AG04450 (cell line): ENCODE measurements around the gene SCLT1. TPM values are rescaled to one million over a fixed set of nuclear protein-coding genes. Genes with fewer than 3 reads are reported as not detected.

Experiments used
- CTCF ChIA-PET: fragments of 300-600, 350-600 bp; formaldehyde crosslinking; extraction: SDS; loops from one replicate; lab custom pipeline; 2022; ENCODE audit warnings: antibody characterized with exemption, inconsistent platforms; lab: Charles Lee
- POLR2A ChIA-PET: fragments of 350-600 bp; formaldehyde crosslinking; extraction: SDS; loops from one replicate; lab custom pipeline; 2021; ENCODE audit warnings: antibody characterized with exemption, inconsistent platforms; lab: Yijun Ruan, JAX
- DNase-seq: peaks from one replicate; pipeline ENCODE4 v3.0.0-alpha.2; 2011; ENCODE audit warnings: low read depth, low spot score
- H3K27ac ChIP-seq: one replicate; pipeline ENCODE4 v1.5.1; 2012; ENCODE audit warnings: low read depth, low read length, control low read depth
- H3K27me3 ChIP-seq: one replicate; pipeline ENCODE4 v1.6.0; 2012; ENCODE audit warnings: low read length; ENCODE audit not compliant: control insufficient read depth, insufficient read depth
- H3K4me3 ChIP-seq: 2 replicates; pipeline ENCODE4 v1.5.1; 2011; ENCODE audit warnings: mild to moderate bottlenecking, low read depth, low read length, control low read depth
- H3K9me3 ChIP-seq: 2 replicates; pipeline ENCODE4 v1.5.1; 2012; ENCODE audit warnings: low read length; ENCODE audit not compliant: control insufficient read depth, insufficient read depth
- polyA plus RNA-seq: library from polyadenylated mRNA; depleted of rRNA; stranded (reverse); fragments of >200 nt; gene quantifications from 2 replicates; pipeline ENCODE4 v1.2.3, GENCODE V29; 2011
- TF ChIP-seq, protein P1 (sequence below): IDR thresholded peaks from 2 replicates; pipeline ENCODE4 v1.5.1; 2011; ENCODE audit warnings: low read depth, low read length, control low read depth, inconsistent platforms

SCLT1 gene
- polyA plus RNA-seq, 1 experiment: 7.5 TPM

DNA sequence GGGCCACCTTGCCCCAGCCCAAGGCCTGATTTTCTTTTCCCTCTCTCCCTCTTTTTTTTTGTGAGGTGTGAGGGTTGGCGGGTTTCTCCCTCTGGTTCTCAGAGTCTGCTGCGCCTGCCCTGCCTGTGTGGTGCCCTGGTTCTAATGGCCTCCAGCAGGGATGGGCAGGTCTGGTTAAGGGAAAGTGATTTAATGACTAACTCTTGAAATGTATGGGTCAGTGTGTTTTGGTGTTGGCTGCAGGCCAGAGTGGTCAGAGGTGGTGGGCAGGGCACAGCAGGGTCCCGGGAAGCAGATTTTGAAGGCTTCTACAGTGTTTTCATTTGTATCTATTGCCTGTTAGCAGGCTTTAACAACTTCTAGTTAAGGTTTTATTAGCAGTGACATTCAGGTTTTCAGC, 244.9 kb downstream of the SCLT1 start:
- CTCF ChIA-PET: no interaction called here

GRCh38 chr4:128847082-128847724, 246.1 kb downstream of the SCLT1 start:
- Histone ChIP-seq H3K9me3 (no peaks in the 10 kb centered on the region), H3K4me3 (no peak overlapping the region), H3K27me3 (no peaks in the 10 kb centered on the region), H3K27ac (no peak overlapping the region)
- TF ChIP-seq, protein P1, sequence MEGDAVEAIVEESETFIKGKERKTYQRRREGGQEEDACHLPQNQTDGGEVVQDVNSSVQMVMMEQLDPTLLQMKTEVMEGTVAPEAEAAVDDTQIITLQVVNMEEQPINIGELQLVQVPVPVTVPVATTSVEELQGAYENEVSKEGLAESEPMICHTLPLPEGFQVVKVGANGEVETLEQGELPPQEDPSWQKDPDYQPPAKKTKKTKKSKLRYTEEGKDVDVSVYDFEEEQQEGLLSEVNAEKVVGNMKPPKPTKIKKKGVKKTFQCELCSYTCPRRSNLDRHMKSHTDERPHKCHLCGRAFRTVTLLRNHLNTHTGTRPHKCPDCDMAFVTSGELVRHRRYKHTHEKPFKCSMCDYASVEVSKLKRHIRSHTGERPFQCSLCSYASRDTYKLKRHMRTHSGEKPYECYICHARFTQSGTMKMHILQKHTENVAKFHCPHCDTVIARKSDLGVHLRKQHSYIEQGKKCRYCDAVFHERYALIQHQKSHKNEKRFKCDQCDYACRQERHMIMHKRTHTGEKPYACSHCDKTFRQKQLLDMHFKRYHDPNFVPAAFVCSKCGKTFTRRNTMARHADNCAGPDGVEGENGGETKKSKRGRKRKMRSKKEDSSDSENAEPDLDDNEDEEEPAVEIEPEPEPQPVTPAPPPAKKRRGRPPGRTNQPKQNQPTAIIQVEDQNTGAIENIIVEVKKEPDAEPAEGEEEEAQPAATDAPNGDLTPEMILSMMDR: no peak
- POLR2A ChIA-PET: no interaction called here
- CTCF ChIA-PET: no interaction called here
- DNase-seq: no peak

More for the DNA sequence above, 244.9 kb downstream of the SCLT1 start:
- Histone ChIP-seq H3K27ac (no peak overlapping the region), H3K4me3 (no peak overlapping the region), H3K27me3 (no peaks in the 10 kb centered on the region), H3K9me3 (no peaks in the 10 kb centered on the region)
- no peak for DNase-seq
- POLR2A ChIA-PET: no interaction called here
- TF ChIP-seq, protein P1: no peak

DNA sequence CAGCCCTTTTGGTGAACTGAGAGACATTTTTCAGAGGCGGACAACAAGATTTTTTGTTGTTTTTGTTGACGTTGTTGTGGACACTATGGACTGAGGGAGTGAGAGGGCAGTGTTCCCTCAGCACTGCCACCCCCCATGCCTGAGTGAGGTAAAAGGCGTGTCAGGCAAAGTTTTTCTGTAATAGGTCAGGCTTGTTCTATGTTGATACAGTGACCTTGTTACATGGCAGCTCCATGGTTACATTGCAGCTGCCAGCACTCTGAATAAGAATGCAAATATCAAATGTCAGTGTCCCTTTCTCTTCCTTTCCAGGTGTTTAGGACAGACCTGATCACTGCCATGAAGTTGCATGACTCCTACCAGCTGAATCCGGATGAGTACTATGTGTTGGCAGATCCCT, 247.3 kb downstream of the SCLT1 start:
- H3K27ac ChIP-seq: peak overlapping the region; percentile 11
- no peaks in the 10 kb centered on the region for H3K27me3 ChIP-seq
- H3K4me3 ChIP-seq: no peak overlapping the region
- DNase-seq: no peak
- TF ChIP-seq, protein P1: no peak
- no peaks in the 10 kb centered on the region for H3K9me3 ChIP-seq
- CTCF ChIA-PET: no interaction called here
- POLR2A ChIA-PET: no interaction called here

DNA sequence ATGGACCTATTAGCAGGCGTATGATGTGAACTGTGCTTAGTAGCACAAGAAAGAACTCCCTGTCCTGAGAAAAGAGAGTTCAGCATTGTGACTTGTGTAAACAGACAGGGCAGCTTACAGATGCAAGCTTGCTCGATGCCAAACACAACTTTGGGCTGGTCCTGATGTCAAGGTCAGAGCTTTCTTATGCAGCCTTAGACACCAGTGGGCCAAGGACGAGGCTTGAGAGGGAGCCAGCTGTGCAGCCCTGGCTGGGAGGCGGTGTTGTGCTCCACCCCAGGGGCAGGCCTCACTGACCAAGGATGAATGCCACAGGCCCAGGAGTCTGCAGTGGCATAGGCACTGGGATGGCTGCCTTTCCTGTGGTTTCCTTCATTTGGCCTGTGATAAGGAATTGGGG, 248.4 kb downstream of the SCLT1 start:
- H3K9me3 ChIP-seq: no peaks in the 10 kb centered on the region
- TF ChIP-seq, protein P1: no peak
- ChIA-PET POLR2A (no interaction called here), CTCF (interaction anchor here (1.1 kb wide), 1 partner anchor 18 kb away, joined by 3 read pairs; no protein-coding TSS in a partner anchor)
- H3K27me3 ChIP-seq: no peaks in the 10 kb centered on the region
- no peak overlapping the region for H3K4me3 ChIP-seq
- no peak for DNase-seq
- H3K27ac ChIP-seq: no peak overlapping the region

DNA sequence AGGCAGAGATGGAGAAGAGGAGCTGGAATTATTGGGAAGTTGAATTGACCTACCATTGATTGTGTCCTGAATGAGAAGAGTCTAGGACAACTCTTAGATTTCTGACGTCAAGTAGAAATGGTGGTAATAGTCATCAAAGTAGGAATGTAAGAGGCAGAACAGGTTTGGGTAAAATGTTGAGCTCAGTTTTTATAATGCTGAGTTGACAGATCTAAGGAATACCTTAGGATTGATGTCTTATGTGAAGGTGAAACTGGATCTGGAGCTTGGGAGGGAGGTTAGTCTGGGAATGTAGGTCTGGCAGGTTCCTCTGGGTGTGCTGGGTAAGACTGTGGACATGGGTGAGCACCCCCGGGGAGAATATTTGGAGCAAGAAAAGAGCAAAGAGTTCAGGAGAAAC, 251.9 kb downstream of the SCLT1 start:
- H3K27me3 ChIP-seq: no peaks in the 10 kb centered on the region
- no peaks in the 10 kb centered on the region for H3K9me3 ChIP-seq
- ChIA-PET POLR2A (no interaction called here), CTCF (interaction anchor here (0.5 to 1.4 kb wide), 3 partner anchors 22 to 435 kb away, joined by 3 to 6 read pairs (median 3); no protein-coding TSS in a partner anchor)
- DNase-seq: no peak
- H3K4me3 ChIP-seq: no peak overlapping the region
- no peak overlapping the region for H3K27ac ChIP-seq
- TF ChIP-seq, protein P1: no peak
